Neutrophil (primary cell): Measurements from ENCODE around the gene TBATA.

Experiments used
- H3K27ac ChIP-seq: fragments of 200-600 bp; sonication (generic); 2 replicates; pipeline ENCODE4 v1.5.1; 2016; ENCODE audit warnings: mild to moderate bottlenecking, moderate library complexity
- H3K27me3 ChIP-seq: fragments of 200-600 bp; sonication (generic); 2 replicates; pipeline ENCODE4 v1.6.0; 2016; ENCODE audit warnings: mild to moderate bottlenecking
- H3K36me3 ChIP-seq: fragments of 200-600 bp; sonication (generic); 2 replicates; pipeline ENCODE4 v1.5.1; 2017
- H3K4me1 ChIP-seq, 2 experiments: fragments of 200-600 bp in 1 of 2; sonication (generic) in 1 of 2; 1 replicate in 1 of 2; 2 replicates in 1 of 2; pipeline versions ENCODE4 v1.5.1 to v1.6.1; 2013 to 2016; ENCODE audit warnings: low read depth in 1 of 2, low read length in 1 of 2, mild to moderate bottlenecking in 1 of 2, moderate library complexity in 1 of 2; ENCODE audit not compliant: control insufficient read depth in 1 of 2, insufficient read depth in 1 of 2
- H3K4me3 ChIP-seq, 2 experiments: fragments of 200-600 bp in 1 of 2; sonication (generic) in 1 of 2; 1 replicate in 1 of 2; 2 replicates in 1 of 2; pipeline ENCODE4 v1.5.1; 2013 to 2016; ENCODE audit warnings: low read depth in 1 of 2, low read length in 1 of 2, mild to moderate bottlenecking in 1 of 2, moderate library complexity in 1 of 2
- H3K9me3 ChIP-seq: fragments of 200-600 bp; sonication (generic); 2 replicates; pipeline ENCODE4 v1.5.1; 2016
- TF ChIP-seq, protein P1 (sequence below): fragments of 200-600 bp; sonication (generic); IDR thresholded peaks from 2 replicates; pipeline ENCODE4 v1.5.1; 2016; ENCODE audit warnings: antibody characterized with exemption

TBATA gene

DNA sequence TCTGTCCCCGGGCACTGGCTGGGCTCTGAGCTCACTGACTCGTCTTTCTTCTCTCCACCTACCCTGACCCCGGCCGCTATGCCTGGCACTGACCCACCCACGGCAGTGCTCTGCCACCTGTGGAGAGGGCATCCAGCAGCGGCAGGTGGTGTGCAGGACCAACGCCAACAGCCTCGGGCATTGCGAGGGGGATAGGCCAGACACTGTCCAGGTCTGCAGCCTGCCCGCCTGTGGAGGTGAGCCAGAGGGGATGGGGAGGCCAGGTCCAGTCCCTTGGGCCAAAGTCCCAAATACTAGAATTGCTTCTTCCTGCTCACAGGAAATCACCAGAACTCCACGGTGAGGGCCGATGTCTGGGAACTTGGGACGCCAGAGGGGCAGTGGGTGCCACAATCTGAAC is 27.3 kb downstream of the TBATA start:
- TF ChIP-seq, protein P1, sequence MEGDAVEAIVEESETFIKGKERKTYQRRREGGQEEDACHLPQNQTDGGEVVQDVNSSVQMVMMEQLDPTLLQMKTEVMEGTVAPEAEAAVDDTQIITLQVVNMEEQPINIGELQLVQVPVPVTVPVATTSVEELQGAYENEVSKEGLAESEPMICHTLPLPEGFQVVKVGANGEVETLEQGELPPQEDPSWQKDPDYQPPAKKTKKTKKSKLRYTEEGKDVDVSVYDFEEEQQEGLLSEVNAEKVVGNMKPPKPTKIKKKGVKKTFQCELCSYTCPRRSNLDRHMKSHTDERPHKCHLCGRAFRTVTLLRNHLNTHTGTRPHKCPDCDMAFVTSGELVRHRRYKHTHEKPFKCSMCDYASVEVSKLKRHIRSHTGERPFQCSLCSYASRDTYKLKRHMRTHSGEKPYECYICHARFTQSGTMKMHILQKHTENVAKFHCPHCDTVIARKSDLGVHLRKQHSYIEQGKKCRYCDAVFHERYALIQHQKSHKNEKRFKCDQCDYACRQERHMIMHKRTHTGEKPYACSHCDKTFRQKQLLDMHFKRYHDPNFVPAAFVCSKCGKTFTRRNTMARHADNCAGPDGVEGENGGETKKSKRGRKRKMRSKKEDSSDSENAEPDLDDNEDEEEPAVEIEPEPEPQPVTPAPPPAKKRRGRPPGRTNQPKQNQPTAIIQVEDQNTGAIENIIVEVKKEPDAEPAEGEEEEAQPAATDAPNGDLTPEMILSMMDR = no peak
- Histone ChIP-seq H3K9me3 (no peaks in the 10 kb centered on the region), H3K4me1 (peaks cover 0 to 4% of the 10 kb centered on the region in 2 experiments), H3K36me3 (no peaks in the 10 kb centered on the region), H3K4me3 (no peak overlapping the region), H3K27me3 (no peaks in the 10 kb centered on the region), H3K27ac (no peak overlapping the region)

DNA sequence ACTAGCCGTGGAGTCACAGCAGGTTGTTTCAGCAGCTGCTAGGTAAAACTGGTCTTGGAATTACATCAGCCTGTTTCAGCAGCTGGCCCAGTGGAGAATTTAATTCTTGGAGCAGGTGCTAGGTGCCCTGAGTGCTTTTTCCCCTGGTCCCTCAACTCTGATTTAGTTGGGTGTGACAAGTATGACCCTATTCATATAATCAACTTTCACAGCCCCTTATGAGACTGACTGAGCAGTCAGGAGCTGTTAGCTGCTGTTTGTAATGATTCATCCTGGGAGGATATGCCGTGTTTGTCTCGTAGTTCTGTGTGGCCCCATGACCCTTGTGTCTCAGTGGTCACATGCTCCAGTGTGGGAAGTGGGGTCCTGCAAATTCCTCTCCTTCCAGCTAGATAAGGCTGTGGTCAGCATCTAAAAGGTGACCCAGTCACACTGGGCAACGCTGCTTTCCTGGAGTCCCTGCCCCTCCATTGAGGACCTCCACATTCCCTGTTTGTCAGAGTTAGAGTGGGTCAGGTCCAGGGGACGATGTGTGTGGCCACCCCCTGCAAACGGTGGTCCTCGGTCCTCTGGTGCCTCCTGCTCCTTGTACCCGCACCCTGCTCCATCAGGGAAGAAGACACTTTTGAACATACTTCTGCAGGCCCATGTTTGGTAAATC is 28.3 kb downstream of the TBATA start:
- no peaks in the 10 kb centered on the region for H3K27me3 ChIP-seq
- TF ChIP-seq, protein P1 = no peak
- H3K4me3 ChIP-seq = no peak overlapping the region
- H3K36me3 ChIP-seq = no peaks in the 10 kb centered on the region
- H3K9me3 ChIP-seq = no peaks in the 10 kb centered on the region
- peaks cover 0 to 4% of the 10 kb centered on the region in 2 experiments for H3K4me1 ChIP-seq
- H3K27ac ChIP-seq = no peak overlapping the region

DNA sequence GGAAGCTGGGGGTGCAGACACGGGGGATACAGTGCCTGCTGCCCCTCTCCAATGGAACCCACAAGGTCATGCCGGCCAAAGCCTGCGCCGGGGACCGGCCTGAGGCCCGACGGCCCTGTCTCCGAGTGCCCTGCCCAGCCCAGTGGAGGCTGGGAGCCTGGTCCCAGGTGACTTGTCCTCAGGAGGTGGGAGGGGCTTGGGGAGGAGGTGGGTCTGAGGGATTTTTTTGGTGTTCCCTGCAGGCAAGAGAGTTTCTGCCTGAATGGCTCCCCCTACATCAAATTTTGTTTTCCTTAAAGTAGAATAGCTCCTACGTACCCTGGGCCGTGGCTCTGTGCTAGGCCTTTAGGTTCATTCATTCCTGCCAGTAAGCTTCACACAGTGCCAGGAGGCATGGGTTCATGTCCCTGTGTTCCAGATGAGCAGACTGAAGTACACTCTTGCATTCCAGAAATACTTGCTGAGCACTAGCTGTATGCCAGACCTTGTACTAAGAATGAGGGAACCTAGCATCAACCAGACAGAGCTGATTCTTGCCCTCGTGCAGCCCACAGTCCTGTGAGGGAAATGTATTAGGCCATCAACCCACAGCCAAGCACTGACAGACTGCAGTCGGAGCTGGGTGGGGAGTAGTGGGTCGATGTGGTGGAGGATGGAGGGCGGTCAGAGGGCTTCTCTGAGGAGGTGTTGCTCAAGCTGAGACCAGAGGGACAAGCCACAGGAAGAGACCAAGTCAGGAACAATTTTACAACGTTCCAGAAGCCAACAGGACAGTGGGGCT is 31.1 kb downstream of the TBATA start:
- TF ChIP-seq, protein P1 = no peak
- no peak overlapping the region for H3K4me3 ChIP-seq
- H3K27me3 ChIP-seq = no peaks in the 10 kb centered on the region
- no peaks in the 10 kb centered on the region for H3K4me1 ChIP-seq
- no peaks in the 10 kb centered on the region for H3K9me3 ChIP-seq
- no peak overlapping the region for H3K27ac ChIP-seq
- H3K36me3 ChIP-seq = no peaks in the 10 kb centered on the region

DNA sequence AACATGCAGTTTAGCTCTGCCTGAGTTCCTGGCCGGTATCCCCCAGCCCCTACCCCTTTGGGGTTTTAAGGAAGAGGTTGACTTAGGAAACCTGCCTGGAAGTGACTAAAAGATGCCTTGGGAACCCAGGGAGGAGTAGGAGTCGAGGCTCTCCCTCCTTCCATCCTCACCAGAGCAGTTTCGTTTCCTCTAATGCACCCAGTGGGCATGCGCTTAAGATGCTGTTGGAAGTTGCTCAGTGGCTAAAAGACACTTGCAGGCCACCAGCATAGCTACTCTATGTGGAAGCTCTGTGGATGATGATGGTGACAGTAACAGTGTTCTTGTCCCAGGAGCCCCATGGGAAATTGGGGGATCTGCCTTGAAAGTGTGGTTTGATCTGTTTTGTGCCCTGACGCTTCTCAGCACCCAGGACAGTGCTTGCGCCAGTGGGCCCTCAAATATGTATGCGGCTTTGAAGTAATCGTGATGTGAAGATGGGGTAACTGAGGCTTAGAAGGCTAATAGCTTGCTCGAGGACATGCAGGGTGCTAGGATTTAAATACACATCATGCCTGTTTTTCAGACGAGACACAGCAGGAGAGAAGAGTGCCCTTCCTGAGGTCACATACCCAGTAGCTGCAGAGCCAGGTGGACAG is 32.0 kb downstream of the TBATA start:
- TF ChIP-seq, protein P1 = no peak
- no peaks in the 10 kb centered on the region for H3K27me3 ChIP-seq
- H3K27ac ChIP-seq = no peak overlapping the region
- H3K4me3 ChIP-seq = no peak overlapping the region
- H3K9me3 ChIP-seq = no peaks in the 10 kb centered on the region
- H3K4me1 ChIP-seq = no peaks in the 10 kb centered on the region
- no peaks in the 10 kb centered on the region for H3K36me3 ChIP-seq

DNA sequence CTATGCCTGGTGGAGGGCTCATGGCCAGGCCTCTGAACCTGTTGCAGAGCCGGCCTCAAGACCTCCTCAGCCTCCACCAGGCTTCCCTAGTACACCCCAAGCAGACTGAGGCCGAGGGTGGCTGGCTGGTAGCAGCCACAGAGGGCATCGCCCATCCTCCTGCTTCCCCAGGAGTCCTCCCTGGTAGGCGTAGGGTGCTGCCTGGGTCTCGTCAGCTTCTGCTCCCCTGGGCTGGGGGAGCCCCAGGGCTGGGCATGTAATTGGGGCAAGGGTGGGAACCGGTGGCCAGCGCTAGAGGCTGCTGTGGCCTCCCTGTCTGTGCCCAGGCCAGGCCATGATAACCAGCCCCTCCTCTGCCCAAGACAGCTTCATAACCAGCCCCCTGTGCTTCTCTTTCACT is 32.6 kb downstream of the TBATA start:
- Histone ChIP-seq H3K9me3 (no peaks in the 10 kb centered on the region), H3K27ac (no peak overlapping the region), H3K36me3 (no peaks in the 10 kb centered on the region), H3K4me1 (no peaks in the 10 kb centered on the region), H3K27me3 (no peaks in the 10 kb centered on the region), H3K4me3 (no peak overlapping the region)
- TF ChIP-seq, protein P1 = no peak
